GM19023 (cell line): ENCODE data around the gene CYP1B1.
"Not testable (repeated sequence)": the region's sequence is repeated elsewhere in the genome, so short reads cannot be mapped to it uniquely, and the experiment has no call there.

ENCODE experiments used
- ATAC-seq: cut with Tn5 transposase; IDR thresholded peaks from one replicate; pipeline ENCODE4 v1.9.1; 2021; ENCODE audit warnings: mild to moderate bottlenecking, moderate library complexity; ENCODE audit not compliant: unreplicated experiment

The CYP1B1 gene

GRCh38 chr2:38075507-38076151 is at the start of gene CYP1B1:
CYP1B1 (minus strand) TSS chr2:38076151; CDS start chr2:38075388, 763 bp downstream.
- ATAC-seq: no peak

DNA sequence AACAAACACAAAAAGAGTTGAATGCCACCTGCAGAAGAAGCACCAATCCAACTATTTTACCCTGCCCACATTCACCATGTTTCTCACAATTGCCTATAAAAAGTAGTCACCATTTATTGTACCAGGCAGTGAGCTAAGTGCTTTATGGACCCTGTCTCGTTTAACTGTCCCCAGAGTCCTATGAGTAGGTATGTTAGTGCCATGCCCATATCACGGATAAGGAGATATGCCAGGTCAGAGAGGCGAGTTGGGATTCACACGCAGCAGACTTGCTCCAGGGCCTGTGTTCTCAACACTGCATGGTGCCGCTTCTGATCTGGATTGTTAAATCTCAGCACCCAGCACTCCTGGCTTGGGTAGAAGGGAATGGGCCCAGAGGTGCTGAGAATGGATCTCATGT is 49.1 kb upstream of the CYP1B1 start:
- no peak for ATAC-seq

- no peak for ATAC-seq
Observed at GRCh38 chr2:38123911-38124310, 48.0 kb upstream of the CYP1B1 start.

DNA sequence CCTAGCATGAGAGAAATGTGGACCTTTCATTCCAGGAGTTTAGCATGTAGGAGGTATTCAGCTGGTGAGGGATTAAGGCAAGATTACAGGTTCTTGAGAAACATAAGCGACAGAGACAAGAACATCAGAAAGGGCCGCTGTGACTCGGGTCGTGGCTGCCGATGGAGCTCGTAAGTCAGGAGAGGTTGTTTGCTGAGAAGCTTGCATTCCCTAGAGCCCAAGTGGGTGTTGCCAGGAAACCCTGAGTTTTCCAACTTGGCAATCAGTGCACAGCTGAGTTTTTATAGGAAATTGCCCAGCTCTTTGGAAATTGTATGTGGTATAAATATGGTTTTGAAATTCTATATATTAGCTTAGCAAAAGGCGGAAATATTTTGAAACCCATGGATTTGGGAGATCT is 46.4 kb upstream of the CYP1B1 start:
- ATAC-seq: no peak

GRCh38 chr2:38121481-38121880 is 45.5 kb upstream of the CYP1B1 start:
- no peak for ATAC-seq

DNA sequence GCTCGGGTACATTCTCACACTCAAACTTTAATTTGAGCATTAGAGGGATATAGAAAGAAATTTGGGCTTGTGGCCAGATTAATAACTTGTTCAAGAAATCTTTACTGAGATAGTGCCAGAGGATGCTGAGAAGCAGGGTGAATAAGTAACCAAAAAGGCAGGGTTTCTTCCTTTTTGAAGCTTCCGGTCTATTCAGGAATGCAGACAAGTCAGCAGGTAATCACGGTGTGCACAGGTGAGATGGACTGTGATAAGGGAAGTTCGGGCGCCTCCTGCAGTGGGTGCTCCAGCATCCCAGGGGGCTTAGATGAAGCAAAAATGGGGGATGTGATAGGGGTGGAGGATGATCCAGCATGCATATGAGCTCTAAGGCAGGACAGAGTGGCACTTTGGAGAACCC is 44.9 kb upstream of the CYP1B1 start:
- no peak for ATAC-seq

DNA sequence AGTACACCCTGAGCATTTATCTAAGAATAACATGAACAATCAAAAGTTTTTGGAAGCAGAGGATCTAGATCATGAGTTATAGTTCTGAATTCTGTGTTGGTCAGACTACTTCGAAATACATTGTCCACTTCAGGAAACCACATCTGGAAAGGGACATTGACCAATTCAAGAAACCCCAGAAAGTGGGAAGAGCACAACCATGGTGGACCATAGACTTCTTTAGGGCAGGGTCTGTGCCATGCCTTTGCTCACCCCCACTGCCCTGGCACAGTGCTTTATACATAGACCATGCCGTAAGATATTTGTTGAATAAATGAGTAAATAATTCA is 44.3 kb upstream of the CYP1B1 start:
- no peak for ATAC-seq

- ATAC-seq: no peak
Observed at GRCh38 chr2:38116762-38117161, 40.8 kb upstream of the CYP1B1 start.

DNA sequence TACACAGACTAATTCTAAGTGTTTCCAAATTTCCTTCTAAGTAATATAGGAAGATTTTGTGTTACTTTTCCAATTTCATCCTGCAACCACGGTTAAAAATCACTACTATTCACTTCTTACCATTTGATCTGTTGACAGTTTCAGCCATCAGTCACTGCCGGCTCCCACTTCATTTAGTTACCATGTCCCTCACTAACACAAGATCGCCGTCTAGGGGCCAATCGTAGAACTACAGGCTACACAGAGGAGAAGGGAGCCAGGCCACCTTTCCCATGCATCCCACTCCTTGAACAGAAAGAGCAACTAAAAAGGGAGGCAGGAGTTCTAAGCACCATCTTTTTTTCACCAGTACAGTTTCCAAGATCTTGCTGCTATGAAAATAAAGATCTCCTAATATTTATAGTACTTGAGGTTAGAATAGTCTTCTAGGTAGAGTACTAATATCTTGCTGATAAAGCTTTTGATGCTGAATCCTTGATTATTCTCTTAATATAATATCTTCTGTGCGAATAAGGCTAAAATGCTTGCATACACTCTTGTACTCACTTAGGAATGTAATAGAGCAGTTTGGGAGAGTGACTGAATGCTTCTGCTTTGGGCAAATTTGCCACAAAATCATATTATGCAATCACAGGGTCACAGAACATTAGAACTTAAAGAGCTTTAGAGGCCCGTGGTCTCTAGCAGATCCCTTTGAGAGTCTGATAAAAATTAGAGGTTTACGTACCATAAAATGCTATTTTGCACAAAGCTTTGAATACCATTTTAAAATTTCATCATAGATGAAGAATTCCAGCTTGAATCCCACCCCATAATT is 39.5 kb upstream of the CYP1B1 start:
- ATAC-seq: no peak

DNA sequence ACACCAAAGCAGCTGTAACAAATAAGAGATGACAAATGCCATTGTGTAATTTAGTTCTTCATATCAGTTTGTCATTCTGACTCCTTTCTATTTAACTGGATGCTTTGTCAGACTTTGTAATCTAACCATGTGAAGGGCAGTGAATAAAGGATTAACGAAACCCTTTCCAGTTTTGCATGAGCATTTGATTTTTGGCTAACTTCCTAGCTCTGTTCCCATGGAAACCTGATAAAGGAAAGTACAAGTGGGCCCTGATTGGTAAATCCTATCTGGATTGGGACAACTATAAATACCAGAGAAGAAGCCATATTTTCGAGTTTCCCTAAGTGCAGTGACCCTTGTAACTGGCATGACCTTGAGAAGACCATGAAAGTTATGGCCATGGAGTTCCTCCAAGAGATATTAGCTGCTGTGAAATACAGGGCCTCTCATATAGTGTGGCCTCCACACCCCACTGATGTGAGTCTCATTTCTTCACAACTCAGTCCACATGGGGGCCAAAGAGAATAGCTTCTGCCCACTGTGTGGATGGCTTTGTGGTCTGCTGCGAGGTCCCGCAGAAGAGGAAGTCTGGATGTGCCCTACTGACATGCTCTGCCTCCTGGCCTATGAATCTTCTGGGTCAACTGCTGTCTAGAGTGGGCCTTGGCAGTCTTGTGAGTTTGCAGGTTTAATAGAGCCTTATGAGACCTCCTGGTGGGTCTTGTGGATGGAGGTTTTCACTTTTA is 38.2 kb upstream of the CYP1B1 start:
- ATAC-seq: no peak

DNA sequence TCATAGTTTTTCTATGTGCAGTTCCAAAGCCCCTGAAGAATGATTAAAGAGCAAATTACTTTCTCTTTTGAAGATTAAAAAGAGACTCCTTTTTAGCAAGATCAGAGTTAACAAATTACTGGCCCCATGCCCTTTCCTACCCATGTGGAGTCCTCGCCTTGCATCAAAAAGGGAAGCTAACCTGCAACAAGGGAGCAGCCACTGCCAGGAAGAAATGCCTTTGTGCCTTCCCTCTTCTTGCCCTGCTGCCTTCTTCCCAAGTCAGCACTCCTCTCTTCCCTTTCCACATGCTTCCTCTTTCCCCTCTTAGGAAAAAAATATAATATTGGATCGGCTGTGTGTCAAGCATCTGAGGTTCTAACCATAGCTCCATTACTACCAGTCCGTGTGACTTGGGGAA is 37.1 kb upstream of the CYP1B1 start:
- ATAC-seq: no peak

- ATAC-seq: not testable (repeated sequence)
Observed at GRCh38 chr2:38111350-38111749, 35.4 kb upstream of the CYP1B1 start.

GRCh38 chr2:38109732-38110181 is 33.8 kb upstream of the CYP1B1 start:
- ATAC-seq: no peak

DNA sequence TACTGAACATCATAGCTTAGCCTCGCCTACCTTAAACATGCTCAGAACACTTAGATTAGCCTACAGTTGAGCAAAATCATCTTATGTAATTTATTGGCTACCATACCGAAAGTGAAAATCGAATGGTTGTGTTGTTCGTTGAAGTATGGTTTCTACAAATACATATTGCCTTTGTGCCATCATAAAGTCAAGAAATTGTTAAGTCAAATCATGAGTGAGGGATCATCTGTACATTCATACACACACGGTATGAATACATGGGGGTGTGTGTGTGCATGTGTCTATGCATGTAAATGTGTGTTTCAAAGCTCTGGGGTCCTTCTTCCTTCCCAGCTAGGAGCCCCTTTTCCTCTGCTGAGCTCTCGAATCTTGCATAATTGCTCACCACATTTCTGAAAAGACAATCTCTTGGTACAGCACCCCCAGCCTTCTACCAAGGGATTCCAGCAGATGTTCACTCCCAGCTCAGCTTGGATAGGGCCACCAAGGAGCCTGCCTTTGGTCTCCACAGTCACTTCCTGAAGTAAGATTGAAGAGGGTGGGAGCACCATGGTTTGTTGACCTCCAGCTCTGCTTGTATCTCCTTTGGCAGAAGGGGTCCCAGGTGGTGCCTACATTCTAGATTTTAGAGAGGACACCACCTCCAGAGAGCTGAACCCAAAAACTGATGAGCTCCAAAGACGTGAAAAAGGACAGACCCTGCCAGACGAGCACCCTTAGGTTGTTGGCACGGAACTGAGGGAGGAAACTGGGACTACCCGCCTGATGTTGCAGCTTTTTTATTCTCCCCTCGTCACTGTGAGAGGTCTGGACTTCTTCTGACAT is 33.2 kb upstream of the CYP1B1 start:
- no peak for ATAC-seq

GRCh38 chr2:38107738-38108410 is 31.9 kb upstream of the CYP1B1 start:
- ATAC-seq: no peak

GRCh38 chr2:38106405-38107094 is 30.6 kb upstream of the CYP1B1 start:
- peak; percentile 59 for ATAC-seq

DNA sequence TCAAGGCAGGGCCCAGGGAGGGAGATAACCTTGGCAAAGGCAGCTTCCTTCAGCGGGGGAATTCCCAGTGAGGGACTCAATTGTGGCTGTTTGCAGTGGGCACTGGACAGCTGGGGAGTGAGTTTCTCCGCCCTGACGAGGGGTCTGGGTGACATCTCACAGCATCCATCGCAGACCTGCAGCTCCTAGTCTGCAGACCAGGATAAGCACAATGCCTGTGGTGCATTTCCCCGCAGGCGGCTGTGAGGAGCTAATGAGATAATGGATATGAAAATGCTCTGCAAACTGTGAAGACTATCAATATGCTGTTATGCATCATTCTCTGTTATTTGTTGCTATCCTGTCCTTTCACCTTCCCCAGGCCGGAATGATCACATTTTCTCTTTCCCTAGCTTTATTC is 30.0 kb upstream of the CYP1B1 start:
- no peak for ATAC-seq

GRCh38 chr2:38104598-38104997 is 28.6 kb upstream of the CYP1B1 start:
- no peak for ATAC-seq

DNA sequence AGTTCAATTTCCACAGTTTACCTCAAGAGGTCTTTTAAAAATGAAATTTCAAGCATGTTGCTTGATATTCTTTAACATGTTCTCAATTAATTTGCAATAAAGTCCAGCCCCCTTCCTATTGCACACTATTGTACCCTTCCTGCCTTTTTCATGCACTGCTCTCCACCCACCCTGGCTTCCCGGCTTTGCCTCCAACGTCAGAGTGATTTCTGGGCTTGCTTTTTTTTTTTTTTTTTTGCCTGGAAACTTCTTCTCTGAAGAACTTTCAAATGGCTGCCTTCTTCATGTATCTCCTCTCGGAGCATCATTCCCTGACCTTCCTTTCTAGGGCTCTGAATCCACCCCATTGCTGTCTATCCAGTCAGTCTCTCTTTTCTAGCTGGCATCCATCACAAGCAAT is 24.4 kb upstream of the CYP1B1 start:
- no peak for ATAC-seq
